ENCODE measurements around the gene FAIM2.

The FAIM2 gene

GRCh38 chr12:49917166-49917787 is 13.6 kb upstream of the FAIM2 start:
- DNase-seq = no peak

- no peak for DNase-seq
Measured at GRCh38 chr12:49916129-49916919, 12.6 kb upstream of the FAIM2 start.

GRCh38 chr12:49912345-49913255 is 8.9 kb upstream of the FAIM2 start:
- DNase-seq = no peak

GRCh38 chr12:49911213-49911605 is 7.5 kb upstream of the FAIM2 start:
- no peak for DNase-seq

GRCh38 chr12:49910331-49911212 is 6.9 kb upstream of the FAIM2 start:
- DNase-seq = no peak

- no peak for DNase-seq
Measured at GRCh38 chr12:49909826-49910225, 6.1 kb upstream of the FAIM2 start.

- no peak for DNase-seq
Measured at GRCh38 chr12:49909356-49909755, 5.7 kb upstream of the FAIM2 start.

- no peak for DNase-seq
Measured at GRCh38 chr12:49907352-49907751, 3.7 kb upstream of the FAIM2 start.

GRCh38 chr12:49905718-49906314 is 2.1 kb upstream of the FAIM2 start:
- DNase-seq = no peak

- DNase-seq = no peak
Measured at GRCh38 chr12:49904601-49905000, 901 bp upstream of the FAIM2 start.

GRCh38 chr12:49903351-49903699 is 375 bp downstream of the FAIM2 start:
- DNase-seq = no peak

GRCh38 chr12:49902399-49903350 is 1.0 kb downstream of the FAIM2 start:
- DNase-seq = no peak

GRCh38 chr12:49901986-49902385 is 1.7 kb downstream of the FAIM2 start:
- DNase-seq = no peak

GRCh38 chr12:49901026-49901425 is 2.7 kb downstream of the FAIM2 start:
- DNase-seq = no peak

GRCh38 chr12:49900371-49900770 is 3.3 kb downstream of the FAIM2 start:
- no peak for DNase-seq

- DNase-seq = no peak
Measured at GRCh38 chr12:49899921-49900320, 3.8 kb downstream of the FAIM2 start.

- DNase-seq = no peak
Measured at GRCh38 chr12:49899286-49899843, 4.3 kb downstream of the FAIM2 start.

- no peak for DNase-seq
Measured at GRCh38 chr12:49897276-49897675, 6.4 kb downstream of the FAIM2 start.

GRCh38 chr12:49895773-49896172 is 7.9 kb downstream of the FAIM2 start:
- DNase-seq = no peak

- no peak for DNase-seq
Measured at GRCh38 chr12:49894751-49895148, 8.9 kb downstream of the FAIM2 start.

Measured in NCI-H2081 (cell line).